GM12878 (cell line): ENCODE data around the gene SAMHD1. TPM values are rescaled to one million over a fixed set of nuclear protein-coding genes. Genes with fewer than 3 reads are reported as not detected.

Experiments
- ATAC-seq: fragments of 200-7000 bp; cut with Tn5 transposase; 3 replicates; pipeline ENCODE4 v1.9.1; 2020; ENCODE audit warnings: mild to moderate bottlenecking, moderate library complexity
- BruUV-seq: library from RNA; stranded (reverse); fragments of 400-500 nt; replicated peaks from 2 replicates; lab custom pipeline; 2021; lab: Mats Ljungman, UMichigan
- CTCF ChIA-PET: fragments of 300-600 bp; sonication (Branson Sonifier 250); formaldehyde crosslinking; extraction: SDS; loops from one replicate; lab custom pipeline; 2021; ENCODE audit warnings: inconsistent platforms; lab: Yijun Ruan, JAX
- POLR2A ChIA-PET: fragments of 350-600 bp; formaldehyde crosslinking; extraction: SDS; loops from one replicate; lab custom pipeline; 2021; ENCODE audit warnings: inconsistent platforms; lab: Charles Lee
- RAD21 ChIA-PET: fragments of 300-600 bp; sonication (Branson Sonifier 250); formaldehyde crosslinking; loops from one replicate; lab custom pipeline; 2023; ENCODE audit warnings: antibody characterized with exemption; ENCODE audit not compliant: unreplicated experiment; lab: Charles Lee
- SMC1A ChIA-PET: fragments of 300-600 bp; sonication (Branson Sonifier 250); formaldehyde crosslinking; loops from one replicate; lab custom pipeline; 2023; ENCODE audit not compliant: unreplicated experiment, uncharacterized antibody; lab: Charles Lee
- DNase-seq: peaks from one replicate; pipeline ENCODE4 v3.0.0-alpha.2; 2011; ENCODE audit warnings: low read depth, low spot score
- FAIRE-seq: peaks from 3 replicates; lab custom pipeline; 2011; peaks lifted over from hg19 to GRCh38; lab: Jason Lieb, UNC
- H2AFZ ChIP-seq: 2 replicates; pipeline ENCODE4 v1.6.0; 2011; ENCODE audit warnings: low read depth, low read length, control low read depth; ENCODE audit not compliant: control insufficient read depth
- H3K27ac ChIP-seq: 2 replicates; pipeline ENCODE4 v1.5.1; 2011; ENCODE audit warnings: control low read depth; ENCODE audit not compliant: control insufficient read depth, insufficient read depth
- H3K27me3 ChIP-seq, 2 experiments: replicated peaks in 1 of 2; 2 replicates each; pipeline versions ENCODE4 v1.6.0 to v1.6.1; 2011; ENCODE audit warnings: low read length in 1 of 2; ENCODE audit not compliant: control insufficient read depth in 2 of 2, insufficient read depth in 2 of 2
- H3K36me3 ChIP-seq, 2 experiments: 2 replicates each; pipeline ENCODE4 v1.5.1; 2011; ENCODE audit warnings: low read length in 1 of 2; ENCODE audit not compliant: control insufficient read depth in 2 of 2, insufficient read depth in 2 of 2
- H3K4me1 ChIP-seq: 2 replicates; pipeline ENCODE4 v1.6.1; 2011; ENCODE audit warnings: mild to moderate bottlenecking, low read length, moderate library complexity, mixed read lengths; ENCODE audit not compliant: control insufficient read depth, insufficient read depth
- H3K4me2 ChIP-seq: 2 replicates; pipeline ENCODE4 v1.6.0; 2011; ENCODE audit warnings: control low read depth; ENCODE audit not compliant: control insufficient read depth, insufficient read depth
- H3K4me3 ChIP-seq: fragments of 200-600 bp; sonication (generic); 2 replicates; pipeline ENCODE4 v1.5.1; 2016
- H3K79me2 ChIP-seq: 2 replicates; pipeline ENCODE4 v1.6.0; 2011; ENCODE audit warnings: low read length; ENCODE audit not compliant: control insufficient read depth, insufficient read depth
- H3K9ac ChIP-seq: 2 replicates; pipeline ENCODE4 v1.8.0; 2011; ENCODE audit warnings: low read length, control low read depth, mixed read lengths; ENCODE audit not compliant: control insufficient read depth, insufficient read depth
- H3K9me3 ChIP-seq: replicated peaks from 3 replicates; pipeline ENCODE4 v1.5.1; 2011; ENCODE audit warnings: mild to moderate bottlenecking, low read length; ENCODE audit not compliant: control insufficient read depth, insufficient read depth
- H4K20me1 ChIP-seq: 2 replicates; pipeline ENCODE4 v1.6.0; 2011; ENCODE audit not compliant: control insufficient read depth, insufficient read depth
- BACH1 ChIP-seq: fragments of 450-650 bp; IDR thresholded peaks from 2 replicates; pipeline ENCODE4 v1.6.1; 2017; ENCODE audit warnings: mild to moderate bottlenecking, borderline replicate concordance
- NBN ChIP-seq: fragments of 450-650 bp; IDR thresholded peaks from 2 replicates; pipeline ENCODE4 v1.6.1; 2016
- NR2C2 ChIP-seq: IDR thresholded peaks from 2 replicates; pipeline ENCODE4 v1.6.1; 2011; ENCODE audit warnings: borderline replicate concordance, low read depth; ENCODE audit not compliant: control insufficient read depth, insufficient read length
- POLR2AphosphoS5 ChIP-seq: IDR thresholded peaks from 2 replicates; pipeline ENCODE4 v1.6.1; 2011; ENCODE audit warnings: mild to moderate bottlenecking, low read length, inconsistent platforms
- RCOR1 ChIP-seq: conservative IDR thresholded peaks from 2 replicates; pipeline ENCODE4 v1.6.1; 2012; ENCODE audit warnings: low read depth, low read length, improper control_type of control experiment
- SP1 ChIP-seq: IDR thresholded peaks from one replicate; pipeline ENCODE4 v1.6.1; 2011; ENCODE audit warnings: low read depth, low read length
- WGBS: methylation state at CpG from one replicate; pipeline ENCODE4 v1.1.6; 2016; ENCODE audit warnings: low lambda C conversion rate; ENCODE audit not compliant: insufficient replicate concordance, insufficient coverage; ENCODE audit errors: missing lambda C conversion rate; 5-methylcytosine and 5-hydroxymethylcytosine counted together
- in situ Hi-C: fragments of 300-500 bp; cut with MboI; formaldehyde crosslinking; loops from 9 replicates; pipeline ENCODE4 v1.14.3; 2018; ENCODE audit warnings: mixed read lengths
- intact Hi-C: fragments of 100-400 bp; cut with micrococcal nuclease; formaldehyde crosslinking; loops from one replicate; pipeline ENCODE4 v1.14.2; 2022; ENCODE audit not compliant: unreplicated experiment
- polyA plus RNA-seq, 11 experiments: library from polyadenylated mRNA; depleted of rRNA in 4 of 11; unstranded in 6 of 11; stranded (reverse) in 5 of 11; fragments of >200 nt; fragmentation: Nextera tagmentation in 4 of 11; fragmentation: Illumina TruSeq in 1 of 11; extraction: Ambion mirVana in 4 of 11; extraction: Trizol in 1 of 11; gene quantifications; 1 replicate in 1 of 11; 2 replicates in 10 of 11; pipeline versions ENCODE4 v1.2.1 to v1.2.3, GENCODE V29; 2011 to 2016; ENCODE audit warnings: inconsistent platforms in 2 of 11, missing spikeins in 2 of 11, low read depth in 1 of 11
- total RNA-seq, 4 experiments: library from RNA; depleted of rRNA in 3 of 4; stranded (reverse); fragments of >200 nt in 3 of 4; fragmentation: Illumina TruSeq in 1 of 4; extraction: Trizol in 1 of 4; gene quantifications; 2 replicates each; pipeline versions ENCODE4 v1.2.1 to v1.2.3, GENCODE V29; 2013 to 2021
- TF ChIP-seq, protein P1 (sequence below): IDR thresholded peaks from 2 replicates; pipeline ENCODE4 v1.6.1; 2011; ENCODE audit warnings: borderline replicate concordance, low read depth, mild to moderate bottlenecking, moderate library complexity, low read length; ENCODE audit not compliant: insufficient read depth, poor library complexity, severe bottlenecking
- TF ChIP-seq, protein P2 (sequence below): fragments of 150-350 bp; IDR thresholded peaks from 2 replicates; pipeline ENCODE4 v1.6.1; 2014; ENCODE audit warnings: mild to moderate bottlenecking, low read depth, low read length
- TF ChIP-seq, protein P3 (sequence below): fragments of 450-650 bp; IDR thresholded peaks from 2 replicates; pipeline ENCODE4 v1.6.1; 2017; ENCODE audit warnings: antibody characterized with exemption, mild to moderate bottlenecking, moderate library complexity

The SAMHD1 gene
- total and polyA plus RNA-seq, 10 of the 15 experiments (the other 5 are each of a cell fraction or from before 2014, with no cell fraction given): 20.5 to 47.9 (median 38.8) TPM

DNA sequence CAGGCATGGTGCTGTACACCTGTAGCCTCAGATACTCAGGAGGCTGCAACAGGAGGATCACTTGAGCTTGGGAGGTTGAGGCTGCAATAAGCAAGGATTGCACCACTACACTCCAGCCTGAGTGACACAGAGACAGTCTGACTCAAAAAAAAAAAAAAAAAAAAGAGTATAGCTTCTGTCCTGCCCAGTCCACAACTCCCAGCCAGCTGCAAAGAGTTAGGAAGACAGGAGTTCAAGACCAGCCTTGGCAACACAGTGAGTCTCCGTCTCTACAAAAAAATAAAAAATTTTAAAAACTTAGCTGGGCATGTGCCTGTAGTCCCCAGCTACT, 103.8 kb downstream of the SAMHD1 start:
- Histone ChIP-seq H3K27ac (no peak overlapping the region), H4K20me1 (no peaks in the 10 kb centered on the region), H3K27me3 (no peaks in the 10 kb centered on the region), H3K9ac (no peak overlapping the region), H3K4me2 (no peak overlapping the region), H3K4me3 (no peak overlapping the region), H3K79me2 (peaks cover 10% of the 10 kb centered on the region), H3K36me3 (no peaks in the 10 kb centered on the region; a peak in 1 of 4 replicates), H3K4me1 (peaks cover 80% of the 10 kb centered on the region), H3K9me3 (peaks cover 2% of the 10 kb centered on the region; the same call in 1 of the 3 replicates), H2AFZ (no peak overlapping the region)
- RAD21 ChIA-PET: interaction anchor here (0.7 to 6.0 kb wide), 7 partner anchors 11 to 42 kb away, joined by 3 to 48 read pairs (median 7); a partner anchor contains a TSS
- no peak for DNase-seq
- BruUV-seq: no TSS peak
- no peak for ATAC-seq
- 87% methylated on average over 1 of the region's 1 CpG for WGBS
- intact Hi-C loops: loop anchor here (10.0 kb wide), 1 partner anchor 383 kb away; no protein-coding TSS in a partner anchor
- no peak for FAIRE-seq
- in situ Hi-C loops: no loop called here
- SMC1A ChIA-PET: interaction anchor here (0.8 to 7.7 kb wide), 6 partner anchors 12 to 252 kb away, joined by 3 to 105 read pairs (median 13); a partner anchor contains a TSS
- CTCF ChIA-PET: interaction anchor here (0.5 to 25.3 kb wide), 8 partner anchors 9 to 243 kb away, joined by 3 to 349 read pairs (median 4); partner anchors contain the start of gene TLDC2
- no peak for TF ChIP-seq NBN
- TF ChIP-seq, protein P1, sequence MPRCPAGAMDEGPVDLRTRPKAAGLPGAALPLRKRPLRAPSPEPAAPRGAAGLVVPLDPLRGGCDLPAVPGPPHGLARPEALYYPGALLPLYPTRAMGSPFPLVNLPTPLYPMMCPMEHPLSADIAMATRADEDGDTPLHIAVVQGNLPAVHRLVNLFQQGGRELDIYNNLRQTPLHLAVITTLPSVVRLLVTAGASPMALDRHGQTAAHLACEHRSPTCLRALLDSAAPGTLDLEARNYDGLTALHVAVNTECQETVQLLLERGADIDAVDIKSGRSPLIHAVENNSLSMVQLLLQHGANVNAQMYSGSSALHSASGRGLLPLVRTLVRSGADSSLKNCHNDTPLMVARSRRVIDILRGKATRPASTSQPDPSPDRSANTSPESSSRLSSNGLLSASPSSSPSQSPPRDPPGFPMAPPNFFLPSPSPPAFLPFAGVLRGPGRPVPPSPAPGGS: peak; percentile 34
- POLR2A ChIA-PET: interaction anchor here (0.8 to 7.5 kb wide), 5 partner anchors 7 to 35 kb away, joined by 3 to 72 read pairs (median 15); a partner anchor contains a TSS

DNA sequence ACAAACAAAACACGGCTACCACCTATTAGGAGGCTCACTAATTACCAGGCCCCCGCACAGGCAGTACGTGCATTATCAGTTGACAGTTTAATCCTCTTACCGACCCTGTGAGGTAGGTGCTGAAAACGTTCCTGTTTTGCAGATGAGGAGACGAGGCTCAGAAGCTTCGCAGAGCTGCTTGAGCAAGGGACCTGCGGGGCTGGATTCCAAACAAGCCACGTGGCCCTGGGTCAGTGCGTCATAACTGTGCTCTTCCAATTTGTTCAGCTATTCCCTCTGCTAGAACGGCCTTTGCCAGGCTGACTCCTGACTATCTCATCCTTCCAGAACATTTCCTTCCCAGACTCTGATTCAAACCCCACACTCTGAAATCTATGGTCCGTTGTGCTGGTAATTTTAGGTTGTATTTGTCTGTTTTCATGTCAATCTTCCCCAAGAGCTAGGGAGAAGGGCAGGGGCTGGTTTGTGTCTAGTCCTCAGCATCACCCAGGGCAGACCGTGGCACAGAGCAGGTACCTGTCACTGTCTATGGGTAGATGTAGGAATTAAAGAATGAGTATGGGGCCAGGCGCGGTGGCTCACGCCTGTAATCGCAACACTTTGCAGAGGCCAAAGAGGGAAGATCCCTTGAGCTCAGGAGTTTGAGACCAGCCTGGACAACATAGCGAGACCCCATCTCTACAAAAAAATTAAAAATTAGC, 104.3 kb downstream of the SAMHD1 start:
- ChIA-PET POLR2A (interaction anchor here (1.6 to 7.5 kb wide), 6 partner anchors 8 to 197 kb away, joined by 3 to 72 read pairs (median 14); a partner anchor contains a TSS), CTCF (interaction anchor here (0.5 to 25.3 kb wide), 7 partner anchors 9 to 243 kb away, joined by 3 to 349 read pairs (median 4); partner anchors contain the start of gene TLDC2), SMC1A (interaction anchor here (0.8 to 7.7 kb wide), 6 partner anchors 11 to 252 kb away, joined by 3 to 105 read pairs (median 13); a partner anchor contains a TSS), RAD21 (interaction anchor here (0.7 to 6.0 kb wide), 7 partner anchors 11 to 42 kb away, joined by 3 to 48 read pairs (median 16); a partner anchor contains a TSS)
- Histone ChIP-seq H3K36me3 (no peaks in the 10 kb centered on the region; a peak in 1 of 4 replicates), H3K79me2 (peaks cover 10% of the 10 kb centered on the region), H2AFZ (no peak overlapping the region), H3K27me3 (no peaks in the 10 kb centered on the region), H4K20me1 (no peaks in the 10 kb centered on the region), H3K27ac (no peak overlapping the region), H3K4me1 (peaks cover 80% of the 10 kb centered on the region), H3K4me2 (no peak overlapping the region), H3K4me3 (no peak overlapping the region), H3K9ac (no peak overlapping the region), H3K9me3 (peaks cover 2% of the 10 kb centered on the region; the same call in 1 of the 3 replicates)
- FAIRE-seq (no peak), ATAC-seq (no peak), DNase-seq (no peak)
- in situ Hi-C loops: no loop called here
- intact Hi-C loops: loop anchor here (10.0 kb wide), 1 partner anchor 382 kb away; no protein-coding TSS in a partner anchor
- BruUV-seq: no TSS peak
- 94% methylated on average over 18 of the region's 18 CpGs for WGBS
- no peak for TF ChIP-seq RCOR1
- TF ChIP-seq, protein P2, sequence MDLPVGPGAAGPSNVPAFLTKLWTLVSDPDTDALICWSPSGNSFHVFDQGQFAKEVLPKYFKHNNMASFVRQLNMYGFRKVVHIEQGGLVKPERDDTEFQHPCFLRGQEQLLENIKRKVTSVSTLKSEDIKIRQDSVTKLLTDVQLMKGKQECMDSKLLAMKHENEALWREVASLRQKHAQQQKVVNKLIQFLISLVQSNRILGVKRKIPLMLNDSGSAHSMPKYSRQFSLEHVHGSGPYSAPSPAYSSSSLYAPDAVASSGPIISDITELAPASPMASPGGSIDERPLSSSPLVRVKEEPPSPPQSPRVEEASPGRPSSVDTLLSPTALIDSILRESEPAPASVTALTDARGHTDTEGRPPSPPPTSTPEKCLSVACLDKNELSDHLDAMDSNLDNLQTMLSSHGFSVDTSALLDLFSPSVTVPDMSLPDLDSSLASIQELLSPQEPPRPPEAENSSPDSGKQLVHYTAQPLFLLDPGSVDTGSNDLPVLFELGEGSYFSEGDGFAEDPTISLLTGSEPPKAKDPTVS: no peak
- no peak for TF ChIP-seq BACH1
- TF ChIP-seq, protein P3, sequence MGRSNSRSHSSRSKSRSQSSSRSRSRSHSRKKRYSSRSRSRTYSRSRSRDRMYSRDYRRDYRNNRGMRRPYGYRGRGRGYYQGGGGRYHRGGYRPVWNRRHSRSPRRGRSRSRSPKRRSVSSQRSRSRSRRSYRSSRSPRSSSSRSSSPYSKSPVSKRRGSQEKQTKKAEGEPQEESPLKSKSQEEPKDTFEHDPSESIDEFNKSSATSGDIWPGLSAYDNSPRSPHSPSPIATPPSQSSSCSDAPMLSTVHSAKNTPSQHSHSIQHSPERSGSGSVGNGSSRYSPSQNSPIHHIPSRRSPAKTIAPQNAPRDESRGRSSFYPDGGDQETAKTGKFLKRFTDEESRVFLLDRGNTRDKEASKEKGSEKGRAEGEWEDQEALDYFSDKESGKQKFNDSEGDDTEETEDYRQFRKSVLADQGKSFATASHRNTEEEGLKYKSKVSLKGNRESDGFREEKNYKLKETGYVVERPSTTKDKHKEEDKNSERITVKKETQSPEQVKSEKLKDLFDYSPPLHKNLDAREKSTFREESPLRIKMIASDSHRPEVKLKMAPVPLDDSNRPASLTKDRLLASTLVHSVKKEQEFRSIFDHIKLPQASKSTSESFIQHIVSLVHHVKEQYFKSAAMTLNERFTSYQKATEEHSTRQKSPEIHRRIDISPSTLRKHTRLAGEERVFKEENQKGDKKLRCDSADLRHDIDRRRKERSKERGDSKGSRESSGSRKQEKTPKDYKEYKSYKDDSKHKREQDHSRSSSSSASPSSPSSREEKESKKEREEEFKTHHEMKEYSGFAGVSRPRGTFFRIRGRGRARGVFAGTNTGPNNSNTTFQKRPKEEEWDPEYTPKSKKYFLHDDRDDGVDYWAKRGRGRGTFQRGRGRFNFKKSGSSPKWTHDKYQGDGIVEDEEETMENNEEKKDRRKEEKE: no peak
- no peak for TF ChIP-seq POLR2AphosphoS5
- no peak for TF ChIP-seq NR2C2
- TF ChIP-seq SP1: no peak
